Right hindlimb (tissue), 1 donor: ENCODE measurements around the gene ADAP1.
"Not testable (repeated sequence)": the region's sequence is repeated elsewhere in the genome, so short reads cannot be mapped to it uniquely, and the experiment has no call there.

Experiments
- DNase-seq: peaks from one replicate; pipeline ENCODE4 v3.0.0-alpha.2; 2018

Gene ADAP1

GRCh38 chr7:877312-878232, 76.9 kb downstream of the ADAP1 start:
- no peak for DNase-seq

GRCh38 chr7:876972-877311, 77.5 kb downstream of the ADAP1 start:
- no peak for DNase-seq

- DNase-seq = peak; percentile 95
These were observed 78.2 kb downstream of the ADAP1 start, which contains the start of gene GET4 for GRCh38 chr7:876077-876971. Gene GET4 (plus strand): TSS chr7:876554. CDS start chr7:876646, 92 bp downstream.

DNA sequence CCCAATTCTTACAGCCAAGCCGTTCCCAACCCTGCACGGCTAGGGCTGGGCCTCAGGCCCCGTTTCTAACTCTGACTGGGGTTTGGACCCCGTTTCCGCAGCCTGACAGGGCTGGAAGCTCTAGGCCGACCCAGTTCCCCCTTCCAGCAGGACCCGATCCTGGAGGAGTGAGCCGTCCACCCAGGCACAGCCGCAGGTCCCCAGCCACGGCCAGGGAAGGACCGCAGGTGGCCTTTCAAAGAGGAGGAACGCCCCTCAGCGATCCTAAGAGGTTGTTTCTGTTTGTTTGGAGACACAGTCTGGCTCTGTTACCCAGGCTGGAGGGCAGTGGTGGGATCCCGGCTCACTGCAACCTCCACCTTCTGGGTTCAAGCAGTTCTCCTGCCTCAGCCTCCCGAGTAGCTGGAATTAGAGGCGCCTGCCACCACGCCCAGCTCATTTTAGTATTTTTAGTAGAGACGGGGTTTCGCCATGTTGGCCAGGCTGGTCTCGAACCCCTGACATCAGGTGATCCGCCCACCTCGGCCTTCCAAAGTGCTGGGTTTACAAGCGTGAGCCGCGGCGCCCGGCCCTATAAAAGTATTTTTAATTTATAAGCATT, 78.9 kb downstream of the ADAP1 start:
- no peak for DNase-seq

DNA sequence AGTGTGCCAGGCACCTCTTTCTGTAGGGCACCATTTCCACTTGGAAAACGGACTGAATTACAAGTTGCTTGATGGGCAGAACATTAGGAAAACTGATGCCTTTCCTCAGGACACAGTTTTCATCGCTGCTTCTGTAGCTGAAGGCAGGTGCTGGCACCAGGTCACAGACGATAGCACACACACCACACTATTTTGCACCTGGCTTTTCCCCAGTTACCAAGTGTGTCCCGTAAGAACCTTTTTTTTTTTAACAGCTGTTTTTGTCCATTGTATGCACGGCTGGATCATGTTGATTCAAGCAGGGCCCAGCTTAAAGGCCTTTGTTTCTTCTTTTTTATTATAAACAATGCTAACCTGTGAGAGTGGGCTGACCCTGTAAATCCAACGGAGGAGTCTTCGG, 79.4 kb downstream of the ADAP1 start:
- DNase-seq = no peak

DNA sequence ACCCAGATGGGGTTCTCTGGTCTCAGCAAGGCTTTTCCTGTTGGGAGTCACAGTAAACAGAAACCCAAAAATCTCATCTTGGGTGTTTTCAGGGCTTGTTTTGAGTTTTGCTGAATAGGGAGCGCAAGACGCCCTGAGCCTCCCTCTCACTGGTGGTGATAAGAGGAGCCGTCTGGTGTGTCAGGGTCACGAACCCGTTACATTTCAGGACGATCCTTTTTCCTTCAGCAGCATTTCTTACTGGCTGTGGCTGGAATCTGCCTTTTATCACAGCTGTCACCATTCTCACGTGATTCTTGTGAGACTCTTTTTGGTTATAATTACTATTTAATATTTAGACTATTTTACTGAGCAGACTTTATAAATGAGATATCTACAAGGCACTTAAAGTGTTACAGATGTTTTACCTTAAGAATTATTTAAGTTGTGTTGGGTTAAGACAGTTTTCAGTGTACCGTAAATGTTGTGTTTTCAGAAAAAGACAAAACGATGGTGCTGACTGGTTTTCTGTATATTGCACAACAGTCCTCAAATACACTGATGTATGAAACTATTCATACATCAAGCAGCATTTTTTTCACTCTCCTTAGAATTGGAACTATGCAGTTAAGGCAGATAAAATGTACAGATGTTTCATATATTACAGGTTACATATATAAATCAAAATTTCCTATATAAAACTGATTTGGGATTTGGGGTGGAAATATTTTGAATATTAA, 80.3 kb downstream of the ADAP1 start:
- DNase-seq = no peak

DNA sequence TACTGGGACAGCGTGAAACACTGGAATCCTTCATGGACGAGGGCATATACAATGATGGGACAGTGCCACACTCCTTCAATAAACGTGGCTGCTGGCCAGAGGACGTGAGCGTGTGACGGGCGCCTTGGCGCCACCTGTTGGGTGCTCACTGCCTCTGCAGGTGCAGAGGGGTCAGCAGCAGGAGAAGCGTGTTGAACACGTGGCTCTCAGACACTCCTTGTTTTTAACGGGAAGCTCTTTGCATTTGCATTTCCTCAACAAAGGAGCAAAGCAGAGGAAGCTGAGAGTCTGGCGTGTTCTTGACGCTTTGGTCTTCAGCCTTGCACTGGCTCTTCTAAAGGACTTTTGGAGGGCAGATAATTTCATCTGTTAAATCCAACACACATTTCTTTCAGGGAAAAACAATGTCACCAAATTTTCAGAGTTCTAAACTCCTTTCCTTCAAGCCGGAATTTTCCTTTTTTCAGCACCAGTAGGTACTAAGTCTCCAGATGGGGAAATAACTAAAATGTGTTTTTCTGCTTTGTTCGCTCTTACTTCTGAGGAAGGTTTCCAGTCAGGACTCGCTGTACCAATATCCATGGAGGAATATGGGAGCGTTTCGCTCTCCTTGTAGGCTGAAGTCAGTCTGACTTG, 81.0 kb downstream of the ADAP1 start:
- peak; percentile 77 for DNase-seq

GRCh38 chr7:872685-873084, 81.8 kb downstream of the ADAP1 start:
- DNase-seq = not testable (repeated sequence)

DNA sequence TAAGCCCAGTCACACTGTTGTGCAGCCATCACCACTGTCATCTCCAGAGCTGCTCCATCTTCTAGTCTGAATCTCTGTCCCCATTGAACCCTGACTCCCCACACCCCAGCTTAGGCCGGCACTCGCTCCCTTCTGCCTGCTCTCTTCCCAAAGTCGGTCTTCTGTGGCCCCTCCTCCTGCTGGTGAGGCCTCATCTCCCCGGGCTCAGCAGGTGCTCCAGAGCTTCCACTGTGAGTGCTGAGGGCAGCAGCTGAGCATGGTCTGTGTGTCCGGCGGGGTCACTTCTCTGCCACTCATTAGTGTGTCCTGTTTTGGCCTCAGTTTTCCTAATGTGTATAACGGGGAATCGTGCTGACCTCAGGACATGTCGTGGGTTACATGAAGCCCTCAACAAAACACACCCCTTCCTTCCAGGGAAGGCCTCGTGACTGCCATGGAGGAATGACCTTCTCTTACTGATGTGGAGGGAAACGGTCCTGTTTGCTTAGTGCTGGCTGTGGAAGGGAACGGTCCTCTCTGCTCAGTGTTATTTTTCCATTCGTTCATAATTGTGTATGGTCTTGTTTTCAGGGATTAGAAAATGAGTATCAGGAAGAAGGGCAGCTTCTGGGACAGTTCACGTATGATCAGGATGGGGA, 82.5 kb downstream of the ADAP1 start:
- DNase-seq = no peak

GRCh38 chr7:869348-869747, 85.1 kb downstream of the ADAP1 start:
- DNase-seq = no peak

- DNase-seq = no peak
These were observed 86.3 kb downstream of the ADAP1 start for GRCh38 chr7:868189-868486.

GRCh38 chr7:867406-868188, 86.9 kb downstream of the ADAP1 start:
- DNase-seq = no peak

DNA sequence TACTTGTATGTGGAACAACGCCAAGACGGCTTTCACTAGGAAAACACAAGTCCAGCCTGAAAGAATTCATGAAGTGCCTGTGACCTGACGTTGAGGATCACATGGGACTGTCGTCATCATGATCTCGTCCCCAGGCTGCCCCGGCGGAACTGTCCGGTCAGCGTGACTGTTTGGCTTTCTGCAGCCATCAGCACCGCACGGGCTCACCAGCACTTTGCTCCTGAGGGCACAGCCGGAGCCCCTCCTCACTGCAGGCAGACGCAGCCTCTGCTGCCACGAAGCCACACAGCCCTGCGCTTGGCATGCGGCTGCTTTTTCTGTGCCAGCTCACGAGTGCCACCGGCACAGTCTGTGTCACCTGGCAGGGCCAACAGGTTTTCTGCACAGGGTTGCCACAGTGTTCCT, 87.5 kb downstream of the ADAP1 start:
- no peak for DNase-seq

DNA sequence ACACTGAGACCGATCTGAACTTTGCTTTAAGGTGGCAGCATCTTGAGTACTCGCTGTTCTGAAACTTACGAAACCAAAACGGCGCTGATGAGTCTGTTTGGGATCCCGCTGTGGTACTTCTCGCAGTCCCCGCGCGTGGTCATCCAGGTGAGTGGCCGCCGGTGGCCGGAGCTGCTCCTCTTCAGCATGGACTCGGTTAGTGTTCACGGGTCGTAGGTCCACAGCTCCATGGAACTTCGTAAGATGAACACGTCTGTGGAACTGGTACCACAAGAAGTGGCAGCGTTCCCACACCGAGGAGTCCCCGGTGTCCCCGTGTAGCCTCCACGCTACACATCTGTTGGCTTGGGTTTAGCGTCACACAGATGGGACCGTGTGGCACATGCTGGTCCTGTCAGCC, 88.6 kb downstream of the ADAP1 start:
- no peak for DNase-seq

GRCh38 chr7:863106-863505, 91.4 kb downstream of the ADAP1 start:
- no peak for DNase-seq

GRCh38 chr7:862157-862556, 92.3 kb downstream of the ADAP1 start:
- no peak for DNase-seq

DNA sequence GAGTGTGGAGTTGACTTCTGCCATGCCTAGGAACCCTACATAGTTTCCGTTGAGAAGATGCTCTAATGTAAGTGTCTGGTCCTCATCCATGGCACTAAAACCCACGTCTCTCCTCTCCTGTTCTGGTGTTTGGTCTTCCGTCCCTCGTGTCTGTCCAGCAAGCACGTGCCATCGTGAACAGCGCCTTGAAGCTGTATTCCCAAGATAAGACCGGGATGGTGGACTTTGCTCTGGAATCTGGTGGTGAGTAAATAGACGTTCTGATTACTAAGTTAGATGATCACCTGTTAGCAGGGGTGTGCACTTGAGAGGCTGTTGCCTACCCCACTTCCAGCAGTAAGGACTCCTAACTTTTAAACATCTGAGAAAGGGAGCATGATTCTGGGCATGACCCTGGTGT, 93.3 kb downstream of the ADAP1 start:
- no peak for DNase-seq

GRCh38 chr7:860149-860548, 94.3 kb downstream of the ADAP1 start:
- no peak for DNase-seq

GRCh38 chr7:859359-860030, 95.0 kb downstream of the ADAP1 start:
- no peak for DNase-seq

- DNase-seq = no peak
These were observed 96.8 kb downstream of the ADAP1 start for GRCh38 chr7:857661-858060.
